HG03175 (cell line): ENCODE measurements around the gene CFAP251.
"Not testable (repeated sequence)": the region's sequence is repeated elsewhere in the genome, so short reads cannot be mapped to it uniquely, and the experiment has no call there.

ENCODE experiments used
- ATAC-seq: cut with Tn5 transposase; IDR thresholded peaks from one replicate; pipeline ENCODE4 v1.9.1; 2021; ENCODE audit warnings: mild to moderate bottlenecking, moderate library complexity; ENCODE audit not compliant: unreplicated experiment

CFAP251 gene

GRCh38 chr12:122024132-122024785, 105.9 kb downstream of the CFAP251 start:
- ATAC-seq: peak; percentile 59

- no peak for ATAC-seq
Observed at GRCh38 chr12:122026706-122027333, 108.4 kb downstream of the CFAP251 start.

- ATAC-seq: no peak
Observed at GRCh38 chr12:122028165-122028904, 109.9 kb downstream of the CFAP251 start.

- peak; percentile 52 for ATAC-seq
Observed at GRCh38 chr12:122028905-122029560, 110.6 kb downstream of the CFAP251 start.

GRCh38 chr12:122029620-122030423, 111.4 kb downstream of the CFAP251 start:
- ATAC-seq: peak; percentile 10

- no peak for ATAC-seq
Observed at GRCh38 chr12:122030424-122031035, 112.1 kb downstream of the CFAP251 start.

- no peak for ATAC-seq
Observed at GRCh38 chr12:122031342-122032216, 113.2 kb downstream of the CFAP251 start.

- ATAC-seq: no peak
Observed at GRCh38 chr12:122032580-122032979, 114.2 kb downstream of the CFAP251 start.

GRCh38 chr12:122035292-122035691, 116.9 kb downstream of the CFAP251 start:
- no peak for ATAC-seq

- no peak for ATAC-seq
Observed at GRCh38 chr12:122036153-122036552, 117.8 kb downstream of the CFAP251 start.

- no peak for ATAC-seq
Observed at GRCh38 chr12:122040579-122041386, 122.4 kb downstream of the CFAP251 start.

GRCh38 chr12:122041458-122041857, 123.1 kb downstream of the CFAP251 start:
- ATAC-seq: not testable (repeated sequence)

GRCh38 chr12:122042910-122043309, 124.5 kb downstream of the CFAP251 start:
- ATAC-seq: no peak

GRCh38 chr12:122043476-122043875, 125.1 kb downstream of the CFAP251 start:
- ATAC-seq: no peak

- no peak for ATAC-seq
Observed at GRCh38 chr12:122045262-122045661, 126.9 kb downstream of the CFAP251 start.

- ATAC-seq: no peak
Observed at GRCh38 chr12:122046145-122046544, 127.8 kb downstream of the CFAP251 start.

GRCh38 chr12:122048151-122048550, 129.8 kb downstream of the CFAP251 start:
- no peak for ATAC-seq

- ATAC-seq: no peak
Observed at GRCh38 chr12:122049827-122050226, 131.4 kb downstream of the CFAP251 start.
